Measurements from ENCODE around the gene CHADL.

- TF ChIP-seq, protein P1, sequence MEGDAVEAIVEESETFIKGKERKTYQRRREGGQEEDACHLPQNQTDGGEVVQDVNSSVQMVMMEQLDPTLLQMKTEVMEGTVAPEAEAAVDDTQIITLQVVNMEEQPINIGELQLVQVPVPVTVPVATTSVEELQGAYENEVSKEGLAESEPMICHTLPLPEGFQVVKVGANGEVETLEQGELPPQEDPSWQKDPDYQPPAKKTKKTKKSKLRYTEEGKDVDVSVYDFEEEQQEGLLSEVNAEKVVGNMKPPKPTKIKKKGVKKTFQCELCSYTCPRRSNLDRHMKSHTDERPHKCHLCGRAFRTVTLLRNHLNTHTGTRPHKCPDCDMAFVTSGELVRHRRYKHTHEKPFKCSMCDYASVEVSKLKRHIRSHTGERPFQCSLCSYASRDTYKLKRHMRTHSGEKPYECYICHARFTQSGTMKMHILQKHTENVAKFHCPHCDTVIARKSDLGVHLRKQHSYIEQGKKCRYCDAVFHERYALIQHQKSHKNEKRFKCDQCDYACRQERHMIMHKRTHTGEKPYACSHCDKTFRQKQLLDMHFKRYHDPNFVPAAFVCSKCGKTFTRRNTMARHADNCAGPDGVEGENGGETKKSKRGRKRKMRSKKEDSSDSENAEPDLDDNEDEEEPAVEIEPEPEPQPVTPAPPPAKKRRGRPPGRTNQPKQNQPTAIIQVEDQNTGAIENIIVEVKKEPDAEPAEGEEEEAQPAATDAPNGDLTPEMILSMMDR (IDR thresholded peaks at IDR 0.05 in 4 of 5, conservative IDR thresholded peaks at IDR 0.05 in 1 of 5), result no peak
- no peak for TF ChIP-seq POLR2A (IDR thresholded peaks at IDR 0.05)
These were observed 48.9 kb upstream of the CHADL start for GRCh38 chr22:41289671-41290070.
